ENCODE data around the gene GLDN.

The GLDN gene

DNA sequence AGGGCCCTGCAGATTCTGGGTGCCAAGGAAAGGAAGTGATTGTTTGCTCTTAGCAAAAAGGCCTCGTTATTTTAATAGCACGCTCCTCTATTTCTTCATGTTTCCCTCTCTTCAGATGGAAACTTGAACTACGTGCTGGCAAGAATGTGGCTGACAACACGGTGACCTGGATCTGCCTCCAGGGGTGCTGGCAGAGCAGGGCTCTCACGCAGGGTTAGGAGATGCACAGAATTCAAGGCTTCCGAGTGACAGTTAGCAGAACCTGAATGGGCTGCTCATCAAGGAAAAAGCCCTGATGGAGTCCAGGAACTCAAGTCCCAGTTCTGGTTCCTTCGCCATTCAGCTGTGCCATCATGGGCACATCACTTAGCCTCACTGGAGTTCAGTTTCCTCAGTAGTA, 25.7 kb upstream of the GLDN start:
- no peaks in the 10 kb centered on the region for H3K27me3 Mint-ChIP-seq (ENCODE audit: low read depth)
- H3K27ac Mint-ChIP-seq: no peak overlapping the region
- no peaks in the 10 kb centered on the region for H3K36me3 Mint-ChIP-seq (ENCODE audit: low read depth)
- H3K4me1 Mint-ChIP-seq (ENCODE audit: low read depth): no peaks in the 10 kb centered on the region
- H3K4me3 Mint-ChIP-seq: no peak overlapping the region
- no peaks in the 10 kb centered on the region for H3K9me3 Mint-ChIP-seq

- H3K9me3 Mint-ChIP-seq: no peaks in the 10 kb centered on the region
- no peaks in the 10 kb centered on the region for H3K27me3 Mint-ChIP-seq (ENCODE audit: low read depth)
- H3K27ac Mint-ChIP-seq: no peak overlapping the region
- no peak overlapping the region for H3K4me3 Mint-ChIP-seq
- H3K4me1 Mint-ChIP-seq (ENCODE audit: low read depth): no peaks in the 10 kb centered on the region
- no peaks in the 10 kb centered on the region for H3K36me3 Mint-ChIP-seq (ENCODE audit: low read depth)
Observed at GRCh38 chr15:51316636-51317035, 24.8 kb upstream of the GLDN start.

- no peak overlapping the region for H3K4me3 Mint-ChIP-seq
- H3K36me3 Mint-ChIP-seq (ENCODE audit: low read depth): no peaks in the 10 kb centered on the region
- H3K27ac Mint-ChIP-seq: no peak overlapping the region
- H3K9me3 Mint-ChIP-seq: no peaks in the 10 kb centered on the region
- H3K4me1 Mint-ChIP-seq (ENCODE audit: low read depth): no peaks in the 10 kb centered on the region
- H3K27me3 Mint-ChIP-seq (ENCODE audit: low read depth): peaks cover 6% of the 10 kb centered on the region
Observed at GRCh38 chr15:51318382-51319150, 22.9 kb upstream of the GLDN start.

DNA sequence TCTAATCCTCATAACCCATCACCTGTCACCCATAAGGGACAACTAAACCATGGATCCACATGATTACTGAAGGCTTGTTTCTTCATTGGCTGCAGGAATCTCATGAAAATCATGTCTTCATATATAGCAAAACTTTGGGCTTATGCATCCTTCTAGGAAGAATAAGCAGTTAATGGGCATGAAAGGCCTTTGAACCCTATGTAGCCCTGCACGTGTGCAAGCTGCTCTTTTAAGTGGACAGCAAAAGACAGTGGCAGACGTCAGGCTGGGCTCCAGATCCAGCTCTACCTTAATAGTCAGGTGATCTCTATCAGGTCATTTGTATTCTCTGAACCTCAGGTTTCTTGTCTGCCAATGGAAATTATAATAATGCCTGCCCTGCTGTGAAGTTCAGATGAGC, 21.9 kb upstream of the GLDN start:
- H3K27me3 Mint-ChIP-seq (ENCODE audit: low read depth): peaks cover 9% of the 10 kb centered on the region
- H3K27ac Mint-ChIP-seq: no peak overlapping the region
- no peaks in the 10 kb centered on the region for H3K4me1 Mint-ChIP-seq (ENCODE audit: low read depth)
- H3K36me3 Mint-ChIP-seq (ENCODE audit: low read depth): no peaks in the 10 kb centered on the region
- no peak overlapping the region for H3K4me3 Mint-ChIP-seq
- no peaks in the 10 kb centered on the region for H3K9me3 Mint-ChIP-seq

- Mint-ChIP-seq H3K4me1 (ENCODE audit: low read depth) (no peaks in the 10 kb centered on the region), H3K27me3 (ENCODE audit: low read depth) (peaks cover 9% of the 10 kb centered on the region), H3K27ac (no peak overlapping the region), H3K4me3 (no peak overlapping the region), H3K9me3 (no peaks in the 10 kb centered on the region), H3K36me3 (ENCODE audit: low read depth) (no peaks in the 10 kb centered on the region)
Observed at GRCh38 chr15:51320843-51321242, 20.6 kb upstream of the GLDN start.

DNA sequence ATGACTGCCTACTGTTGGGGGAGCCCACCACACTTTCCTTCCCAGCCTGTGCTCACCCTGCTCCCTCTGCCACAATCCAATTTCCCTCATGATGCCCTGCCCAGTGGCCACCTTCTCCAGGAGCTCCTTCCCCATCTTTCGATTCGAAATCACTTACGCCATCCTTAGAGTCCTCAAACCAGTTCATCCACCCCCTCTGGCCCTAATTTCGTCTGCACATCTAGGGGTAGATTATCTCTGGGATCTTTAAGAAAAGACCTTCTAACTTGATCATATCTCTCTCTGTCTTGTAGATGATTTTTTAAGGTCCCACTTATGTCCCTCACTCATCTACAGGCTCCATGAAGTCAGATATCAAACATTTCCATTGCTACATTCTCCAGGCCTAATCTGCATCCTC, 20.1 kb upstream of the GLDN start:
- H3K27me3 Mint-ChIP-seq (ENCODE audit: low read depth): peaks cover 9% of the 10 kb centered on the region
- no peak overlapping the region for H3K4me3 Mint-ChIP-seq
- H3K4me1 Mint-ChIP-seq (ENCODE audit: low read depth): no peaks in the 10 kb centered on the region
- H3K27ac Mint-ChIP-seq: no peak overlapping the region
- H3K9me3 Mint-ChIP-seq: no peaks in the 10 kb centered on the region
- H3K36me3 Mint-ChIP-seq (ENCODE audit: low read depth): no peaks in the 10 kb centered on the region

- H3K36me3 Mint-ChIP-seq (ENCODE audit: low read depth): no peaks in the 10 kb centered on the region
- H3K9me3 Mint-ChIP-seq: no peaks in the 10 kb centered on the region
- peaks cover 9% of the 10 kb centered on the region for H3K27me3 Mint-ChIP-seq (ENCODE audit: low read depth)
- H3K4me3 Mint-ChIP-seq: no peak overlapping the region
- no peaks in the 10 kb centered on the region for H3K4me1 Mint-ChIP-seq (ENCODE audit: low read depth)
- no peak overlapping the region for H3K27ac Mint-ChIP-seq
Observed at GRCh38 chr15:51322621-51323296, 18.7 kb upstream of the GLDN start.

DNA sequence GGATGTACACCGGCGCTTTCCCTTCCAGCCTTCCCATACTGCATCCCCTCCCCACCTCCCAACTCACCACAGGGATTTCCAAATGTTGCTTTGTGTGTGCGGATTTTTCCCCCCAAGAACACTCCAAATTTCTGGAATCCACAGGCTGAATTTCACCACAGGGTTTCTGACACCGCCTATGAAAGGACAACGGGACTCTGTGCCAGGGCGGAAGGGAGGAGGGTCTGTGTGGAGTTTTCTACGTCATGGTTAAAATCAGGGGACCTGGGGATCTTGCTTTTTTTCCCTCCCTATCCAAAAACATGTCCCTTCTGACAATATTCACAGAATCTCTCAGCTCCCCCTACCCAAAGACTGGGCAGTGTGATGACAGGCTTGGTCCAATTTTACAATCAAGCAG, 17.7 kb upstream of the GLDN start:
- Mint-ChIP-seq H3K4me1 (ENCODE audit: low read depth) (no peaks in the 10 kb centered on the region), H3K4me3 (no peak overlapping the region), H3K36me3 (ENCODE audit: low read depth) (no peaks in the 10 kb centered on the region), H3K27me3 (ENCODE audit: low read depth) (peaks cover 9% of the 10 kb centered on the region), H3K9me3 (no peaks in the 10 kb centered on the region), H3K27ac (no peak overlapping the region)

DNA sequence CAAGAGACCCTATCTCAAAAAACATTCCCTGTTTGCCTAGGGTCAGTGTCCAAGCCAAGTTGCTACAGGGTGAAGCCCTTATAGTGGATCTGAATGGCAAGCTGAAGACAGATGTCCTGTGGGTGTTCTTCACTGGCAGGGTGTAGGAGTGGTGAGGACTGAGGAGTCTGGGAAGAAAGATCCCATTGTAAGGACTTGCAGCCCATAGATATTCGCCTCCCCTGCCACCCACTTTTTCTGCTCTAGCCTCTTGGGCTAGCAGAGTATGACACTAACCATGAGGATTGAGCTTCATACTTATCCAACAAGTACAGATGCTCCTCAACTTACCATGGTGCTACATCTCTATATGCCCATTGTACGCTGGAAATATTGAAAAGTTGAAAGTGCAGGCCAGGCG, 16.3 kb upstream of the GLDN start:
- H3K4me1 Mint-ChIP-seq (ENCODE audit: low read depth): no peaks in the 10 kb centered on the region
- H3K36me3 Mint-ChIP-seq (ENCODE audit: low read depth): no peaks in the 10 kb centered on the region
- H3K27me3 Mint-ChIP-seq (ENCODE audit: low read depth): peaks cover 14% of the 10 kb centered on the region
- no peak overlapping the region for H3K4me3 Mint-ChIP-seq
- no peak overlapping the region for H3K27ac Mint-ChIP-seq
- no peaks in the 10 kb centered on the region for H3K9me3 Mint-ChIP-seq

DNA sequence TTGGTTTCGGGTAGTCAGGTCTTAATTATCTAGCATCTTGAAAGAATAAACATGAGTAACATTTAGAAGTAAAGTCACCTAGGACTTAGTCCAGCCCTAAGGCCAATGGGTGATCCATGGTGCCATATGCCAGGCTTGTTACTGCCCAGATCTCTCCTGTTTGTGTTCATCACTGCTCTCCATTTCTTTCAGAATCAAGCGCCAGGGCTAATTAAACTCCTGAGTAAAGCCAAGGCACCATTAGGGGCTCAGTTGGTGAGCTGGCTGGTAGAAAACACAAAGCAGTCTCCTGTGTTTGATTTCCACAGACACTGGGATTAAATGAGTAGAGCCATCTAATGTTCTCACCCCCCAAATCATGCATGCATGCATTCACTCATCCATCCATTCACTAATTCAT, 14.4 kb upstream of the GLDN start:
- no peaks in the 10 kb centered on the region for H3K9me3 Mint-ChIP-seq
- no peaks in the 10 kb centered on the region for H3K36me3 Mint-ChIP-seq (ENCODE audit: low read depth)
- no peaks in the 10 kb centered on the region for H3K4me1 Mint-ChIP-seq (ENCODE audit: low read depth)
- H3K4me3 Mint-ChIP-seq: no peak overlapping the region
- no peak overlapping the region for H3K27ac Mint-ChIP-seq
- peaks cover 14% of the 10 kb centered on the region for H3K27me3 Mint-ChIP-seq (ENCODE audit: low read depth)

- Mint-ChIP-seq H3K27ac (no peak overlapping the region), H3K27me3 (ENCODE audit: low read depth) (peaks cover 5% of the 10 kb centered on the region)
Observed at GRCh38 chr15:51328926-51329325, 12.5 kb upstream of the GLDN start.

DNA sequence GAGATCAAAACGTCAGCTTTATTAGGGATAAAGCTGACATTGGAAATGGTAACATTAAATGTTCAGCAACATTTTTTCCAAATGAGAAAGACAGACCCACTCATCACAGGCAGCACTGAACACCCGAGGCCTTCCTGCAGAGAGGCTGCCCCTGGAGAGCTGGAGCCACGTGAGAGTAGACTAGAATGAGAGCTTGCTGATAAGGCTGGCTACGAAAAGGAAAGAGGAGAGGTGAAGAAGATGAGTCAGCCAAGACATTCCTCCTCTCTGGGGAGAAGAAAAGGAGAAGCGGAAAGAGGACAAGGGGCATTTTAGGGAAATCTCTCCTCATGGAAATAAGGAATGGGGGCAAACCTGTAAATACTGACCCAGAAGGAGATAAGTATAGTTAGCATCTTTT, 10.3 kb upstream of the GLDN start:
- H3K4me3 Mint-ChIP-seq: no peak overlapping the region
- no peak overlapping the region for H3K27ac Mint-ChIP-seq
- H3K27me3 Mint-ChIP-seq (ENCODE audit: low read depth): peaks cover 10% of the 10 kb centered on the region
- no peaks in the 10 kb centered on the region for H3K36me3 Mint-ChIP-seq (ENCODE audit: low read depth)
- no peaks in the 10 kb centered on the region for H3K9me3 Mint-ChIP-seq
- H3K4me1 Mint-ChIP-seq (ENCODE audit: low read depth): peaks cover 2% of the 10 kb centered on the region

More at GRCh38 chr15:51328926-51329325, 12.5 kb upstream of the GLDN start:
- Mint-ChIP-seq H3K9me3 (no peaks in the 10 kb centered on the region), H3K4me1 (ENCODE audit: low read depth) (no peaks in the 10 kb centered on the region), H3K4me3 (no peak overlapping the region), H3K36me3 (ENCODE audit: low read depth) (no peaks in the 10 kb centered on the region)

DNA sequence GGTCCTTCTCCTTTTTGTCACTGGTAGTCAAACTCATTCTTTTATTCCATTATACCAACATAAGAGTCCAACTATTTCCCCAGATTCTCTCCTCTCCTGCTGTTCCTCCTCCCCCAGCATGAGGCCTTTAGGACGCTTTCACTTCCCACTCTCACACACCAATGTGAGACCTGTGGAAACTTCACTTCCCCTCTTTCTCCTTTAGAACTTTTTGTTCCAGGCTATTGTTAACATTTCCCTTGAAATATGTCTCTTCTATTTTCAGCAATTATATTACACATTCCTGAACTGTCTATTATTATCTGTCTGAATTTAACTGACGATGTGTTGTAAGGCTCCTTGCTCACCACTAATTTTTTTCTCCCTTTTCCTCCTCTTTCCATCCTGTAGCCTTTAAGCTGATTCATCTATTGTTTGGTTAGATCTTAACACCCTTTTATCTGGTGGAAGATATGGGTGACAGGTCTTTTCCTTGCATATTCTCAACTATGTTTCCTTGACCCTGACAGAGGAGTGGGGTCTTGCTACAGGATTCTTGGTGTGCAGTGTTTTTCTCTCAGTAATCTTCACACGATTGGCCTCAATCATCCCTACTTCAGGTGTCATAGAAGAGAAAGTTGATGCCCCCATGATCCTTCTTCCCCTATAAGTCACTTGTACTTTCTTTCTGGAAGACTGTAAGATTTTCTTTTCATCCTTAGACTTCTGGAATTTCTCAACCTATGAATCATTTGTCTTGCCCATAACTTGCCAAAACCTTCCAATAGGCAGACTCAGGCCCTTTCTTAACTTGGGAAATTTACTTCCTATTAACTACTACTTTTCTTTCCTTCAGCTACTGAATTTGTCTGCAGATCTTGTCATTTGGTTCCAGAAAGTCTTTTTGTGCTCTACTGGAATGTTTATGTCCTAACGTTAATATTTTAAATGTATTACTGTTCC, 9.0 kb upstream of the GLDN start:
- Mint-ChIP-seq H3K9me3 (no peaks in the 10 kb centered on the region), H3K4me1 (ENCODE audit: low read depth) (peaks cover 2% of the 10 kb centered on the region), H3K36me3 (ENCODE audit: low read depth) (no peaks in the 10 kb centered on the region), H3K27ac (no peak overlapping the region), H3K27me3 (ENCODE audit: low read depth) (peaks cover 10% of the 10 kb centered on the region), H3K4me3 (no peak overlapping the region)

DNA sequence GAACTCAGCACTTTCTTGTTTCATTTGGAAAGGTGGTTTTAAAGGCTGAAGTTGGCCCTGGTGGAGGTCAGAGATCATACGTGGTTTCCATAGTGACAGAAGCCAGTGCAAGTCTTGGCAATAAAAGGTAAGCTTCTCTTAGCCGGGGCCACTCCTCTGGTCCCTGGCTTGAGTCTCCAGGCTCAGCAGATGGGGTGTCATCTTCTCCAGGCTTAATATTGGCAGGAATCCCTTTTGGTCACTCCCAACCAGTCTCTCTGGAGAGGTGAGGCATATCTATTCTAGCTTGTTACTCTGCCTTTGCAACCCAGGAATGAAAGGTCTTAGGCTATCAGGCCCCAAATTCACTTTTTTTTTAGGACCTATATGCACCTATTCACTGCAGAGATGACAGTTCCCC, 7.9 kb upstream of the GLDN start:
- no peaks in the 10 kb centered on the region for H3K9me3 Mint-ChIP-seq
- peaks cover 2% of the 10 kb centered on the region for H3K4me1 Mint-ChIP-seq (ENCODE audit: low read depth)
- H3K27me3 Mint-ChIP-seq (ENCODE audit: low read depth): peaks cover 10% of the 10 kb centered on the region
- H3K36me3 Mint-ChIP-seq (ENCODE audit: low read depth): no peaks in the 10 kb centered on the region
- H3K27ac Mint-ChIP-seq: no peak overlapping the region
- no peak overlapping the region for H3K4me3 Mint-ChIP-seq
